GM21825 (cell line): ENCODE results near the gene TTF2.
"Not testable (repeated sequence)": the region's sequence is repeated elsewhere in the genome, so short reads cannot be mapped to it uniquely, and the experiment has no call there.

Source experiments
- ATAC-seq: cut with Tn5 transposase; IDR thresholded peaks from one replicate; pipeline ENCODE4 v1.9.1; 2021; ENCODE audit warnings: mild to moderate bottlenecking, moderate library complexity; ENCODE audit not compliant: unreplicated experiment

The TTF2 gene

DNA sequence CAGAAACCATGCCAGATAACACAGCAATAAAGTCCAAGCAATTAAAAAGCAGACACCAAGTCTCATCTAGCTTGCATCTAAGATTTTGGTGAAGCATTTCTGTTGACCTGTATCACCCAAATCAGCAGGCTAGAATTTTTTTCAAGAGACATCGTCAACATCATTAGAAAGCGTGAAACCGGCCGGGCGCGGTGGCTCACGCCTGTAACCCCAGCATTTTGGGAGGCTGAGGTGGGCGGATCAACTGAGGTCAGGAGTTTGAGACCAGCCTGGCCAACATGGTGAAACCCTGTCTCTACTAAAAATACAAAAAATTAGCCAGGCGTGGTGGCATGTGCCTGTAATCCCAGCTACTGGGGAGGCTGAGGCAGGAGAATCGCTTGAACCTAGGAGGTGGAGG is 59.0 kb downstream of the TTF2 start:
- ATAC-seq = not testable (repeated sequence)

GRCh38 chr1:117120774-117121588 is 60.9 kb downstream of the TTF2 start:
- no peak for ATAC-seq

DNA sequence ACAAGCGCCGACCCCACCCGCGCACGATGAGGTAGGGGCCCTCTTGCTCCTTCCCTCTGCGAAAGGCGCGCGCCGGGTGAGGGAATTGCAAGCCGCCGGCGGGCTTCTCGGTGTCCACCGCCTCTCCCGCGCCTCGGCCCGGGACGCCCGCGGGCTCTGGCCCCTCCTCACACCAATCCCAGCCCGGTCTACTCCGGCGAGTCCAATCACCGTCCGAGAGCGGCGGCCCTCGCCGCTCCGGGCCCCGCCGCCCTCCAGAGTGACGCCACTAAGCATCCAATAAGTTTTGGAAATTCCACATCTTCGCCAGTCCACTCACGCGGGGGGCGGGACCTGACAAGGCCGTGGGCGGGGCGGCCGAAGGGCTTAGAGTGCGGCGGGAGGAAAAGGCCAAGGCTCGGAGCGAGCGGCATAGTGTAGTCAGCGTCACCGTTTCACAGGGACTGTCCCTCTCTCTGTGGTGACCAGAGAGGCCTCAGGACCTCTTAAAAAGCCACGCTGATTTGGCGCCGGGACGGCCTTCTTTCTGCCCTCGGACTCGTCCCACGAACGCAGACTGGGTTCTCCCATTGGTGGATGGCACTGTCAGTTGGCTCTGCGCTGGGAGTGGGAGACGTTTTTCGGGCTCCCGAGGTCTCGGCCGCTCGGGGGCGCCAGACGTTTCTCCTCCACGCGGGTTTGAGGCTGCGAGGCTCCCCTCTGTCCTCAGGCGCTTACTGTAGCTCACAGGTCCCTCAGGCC is 61.6 kb downstream of the TTF2 start, which contains the start of gene TRIM45:
Gene TRIM45, minus strand, starts transcription at position 161 of the 741 bp plus-strand sequence. CDS start 548 bp downstream, outside the sequence.
- peak; percentile 93 for ATAC-seq

DNA sequence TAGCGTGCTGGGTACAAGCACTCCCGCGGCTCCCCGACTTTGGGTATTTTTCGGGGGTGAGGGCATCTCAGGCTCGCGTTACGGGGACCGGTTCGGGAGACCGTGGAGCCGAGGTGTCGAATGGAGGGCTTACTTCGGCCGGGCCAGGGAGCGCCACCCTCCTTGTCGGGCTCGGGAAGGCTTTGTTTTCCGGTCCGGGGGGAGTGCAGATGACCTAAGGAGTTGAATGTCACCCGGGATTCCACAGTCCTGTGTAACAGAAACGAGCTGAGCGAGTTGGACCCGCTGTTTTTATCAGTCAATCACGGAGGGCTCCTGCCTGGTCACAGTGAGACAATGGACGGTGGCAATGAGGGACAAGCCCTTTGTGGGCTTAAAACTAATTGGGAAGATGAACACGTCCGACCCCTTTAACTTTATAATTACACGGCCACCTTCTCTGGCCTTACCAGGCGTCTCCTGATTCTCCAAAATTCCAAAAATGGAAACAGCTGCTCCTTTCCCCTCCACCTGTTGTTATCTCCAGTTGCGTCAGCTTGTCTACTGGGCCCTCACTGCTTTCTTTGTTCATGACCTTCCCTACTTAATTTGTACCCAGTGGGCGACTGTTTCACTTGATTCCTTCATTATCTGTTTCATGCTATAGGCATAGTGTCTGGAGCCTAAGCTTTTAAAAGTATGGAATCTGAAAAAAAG is 62.4 kb downstream of the TTF2 start:
- no peak for ATAC-seq

DNA sequence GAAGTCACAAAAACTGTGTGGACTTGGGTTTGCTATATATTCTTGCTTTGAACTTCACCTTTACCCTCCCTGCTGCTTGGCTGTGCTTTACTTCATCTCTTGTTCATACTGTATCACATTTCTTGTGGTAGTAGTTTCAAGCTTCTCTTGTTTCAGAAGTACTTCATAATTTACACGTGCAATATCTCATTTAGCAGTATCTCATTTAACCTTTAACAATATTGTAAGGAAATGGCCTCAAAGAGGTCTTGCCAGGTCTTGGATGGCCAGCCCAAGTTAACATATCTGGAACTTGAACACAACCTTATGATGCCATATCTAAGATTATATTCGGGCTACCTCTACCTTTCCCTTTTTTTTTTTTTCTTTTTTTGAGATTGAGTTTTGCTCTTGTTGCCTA is 63.1 kb downstream of the TTF2 start:
- no peak for ATAC-seq

DNA sequence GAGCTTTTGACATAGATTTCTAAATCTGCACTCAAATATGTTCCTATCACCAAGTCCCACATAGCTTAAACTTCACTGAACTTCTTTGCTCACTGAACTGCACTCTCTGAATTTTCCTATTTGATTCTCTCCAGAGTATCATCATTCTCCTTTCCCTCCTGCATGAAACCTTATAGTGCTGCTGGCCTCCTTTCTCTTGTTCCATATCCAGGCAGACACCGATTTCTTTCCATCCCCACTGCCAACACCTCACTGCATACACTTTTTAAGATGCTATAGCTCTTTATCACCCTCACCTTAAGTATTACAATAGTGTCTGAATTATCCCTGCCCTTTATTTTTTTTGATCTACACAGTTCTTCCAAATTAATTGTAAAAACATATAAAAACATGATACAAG is 64.5 kb downstream of the TTF2 start:
- ATAC-seq = no peak

DNA sequence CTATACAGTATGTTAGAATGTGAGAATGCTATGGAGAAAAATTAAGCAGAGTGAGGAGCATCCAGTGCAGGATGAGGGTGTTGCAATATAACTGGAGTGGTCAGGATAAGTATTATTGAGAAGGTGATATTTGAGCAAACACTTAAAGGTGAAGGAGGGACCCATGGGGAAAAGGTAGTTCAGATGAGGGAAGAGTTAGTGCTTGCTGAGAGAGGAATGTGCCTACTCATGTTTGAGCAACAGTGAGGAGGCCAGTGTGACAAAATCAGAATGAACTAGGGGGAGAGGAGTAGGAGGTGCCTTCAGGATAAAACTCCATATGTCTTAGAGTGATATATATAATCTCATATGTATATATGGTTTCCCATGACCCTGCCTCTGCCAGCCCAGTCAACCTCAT is 67.7 kb downstream of the TTF2 start:
- no peak for ATAC-seq

GRCh38 chr1:117128323-117129079 is 68.4 kb downstream of the TTF2 start:
- no peak for ATAC-seq

- no peak for ATAC-seq
These were observed 70.4 kb downstream of the TTF2 start for GRCh38 chr1:117130526-117130925.

DNA sequence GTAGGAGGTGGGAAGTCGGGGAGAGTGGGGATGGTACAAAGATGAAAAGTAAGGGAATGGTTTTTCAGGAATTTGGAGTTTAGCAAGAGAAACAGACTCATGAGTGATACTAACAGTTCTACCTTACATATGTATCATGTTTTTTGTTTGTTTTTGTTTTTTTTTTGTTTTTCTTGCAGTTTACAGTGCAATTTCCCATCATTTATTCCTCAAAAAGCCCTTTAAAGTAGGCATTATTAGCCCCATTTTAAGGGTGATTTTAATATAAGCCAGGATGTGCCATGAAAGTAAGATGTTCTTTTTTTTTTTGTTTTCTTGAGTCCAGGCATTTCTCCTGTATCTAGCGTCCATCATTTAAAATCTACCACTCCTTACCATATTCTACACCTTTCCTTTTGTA is 75.2 kb downstream of the TTF2 start:
- ATAC-seq = no peak

DNA sequence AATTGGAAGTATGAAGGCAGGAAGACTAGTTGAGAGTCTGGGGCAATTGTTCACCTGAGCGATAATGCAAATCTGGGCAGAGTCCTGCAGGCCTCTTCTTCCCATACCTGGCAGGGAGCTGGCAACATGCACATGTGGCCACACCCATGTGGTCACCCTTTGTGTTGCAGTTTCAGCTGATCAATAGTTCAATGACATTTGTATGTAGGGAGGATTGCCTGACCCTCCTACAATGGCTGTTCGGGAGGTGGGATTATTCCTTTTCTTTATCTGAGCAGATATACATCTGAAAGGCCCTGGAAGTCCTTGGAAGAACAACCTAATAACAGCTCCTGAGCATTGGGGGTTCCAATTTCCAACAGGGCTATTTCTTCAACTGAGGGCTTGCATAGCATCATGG is 76.6 kb downstream of the TTF2 start:
- no peak for ATAC-seq

GRCh38 chr1:117137281-117137855 is 77.2 kb downstream of the TTF2 start:
- ATAC-seq = no peak

- ATAC-seq = no peak
These were observed 78.0 kb downstream of the TTF2 start for GRCh38 chr1:117138106-117138505.

DNA sequence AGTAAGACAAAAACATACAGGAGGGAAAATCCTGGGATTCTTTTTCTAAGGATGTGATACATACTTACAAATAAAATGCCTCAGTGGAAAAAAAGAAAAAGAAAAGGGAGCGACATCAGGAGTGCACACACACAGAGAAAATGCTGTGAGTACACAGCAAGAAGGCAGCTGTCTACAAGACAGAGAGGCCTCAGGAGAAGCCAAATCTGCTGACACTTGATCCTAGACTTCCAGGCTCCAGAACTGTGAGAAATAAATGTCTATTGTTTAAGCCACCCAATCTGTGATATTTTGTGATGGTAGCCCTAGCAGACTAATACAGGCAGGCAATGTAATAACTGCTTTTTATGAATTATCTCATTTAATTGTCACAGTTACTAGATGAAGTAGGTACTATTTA is 78.4 kb downstream of the TTF2 start:
- no peak for ATAC-seq

DNA sequence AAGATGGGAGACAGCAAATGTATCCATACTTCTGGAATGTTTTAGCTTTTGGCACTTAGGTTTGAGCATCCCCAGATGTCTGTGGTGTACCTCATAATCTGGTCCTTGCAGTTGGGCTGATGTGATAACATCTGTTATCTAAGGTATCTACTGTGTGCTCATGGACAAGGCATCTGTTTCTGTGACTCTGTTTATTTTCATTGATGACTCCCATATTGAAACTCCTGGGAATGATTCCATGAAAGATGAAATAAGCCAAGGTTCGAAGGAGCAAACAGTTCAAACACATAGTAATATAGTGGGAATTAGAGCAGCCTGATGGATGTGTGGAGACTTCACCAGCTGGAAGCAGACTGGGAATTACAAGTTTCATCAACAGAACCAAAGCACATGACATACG is 82.1 kb downstream of the TTF2 start:
- ATAC-seq = no peak

GRCh38 chr1:117143172-117143571 is 83.0 kb downstream of the TTF2 start:
- no peak for ATAC-seq

DNA sequence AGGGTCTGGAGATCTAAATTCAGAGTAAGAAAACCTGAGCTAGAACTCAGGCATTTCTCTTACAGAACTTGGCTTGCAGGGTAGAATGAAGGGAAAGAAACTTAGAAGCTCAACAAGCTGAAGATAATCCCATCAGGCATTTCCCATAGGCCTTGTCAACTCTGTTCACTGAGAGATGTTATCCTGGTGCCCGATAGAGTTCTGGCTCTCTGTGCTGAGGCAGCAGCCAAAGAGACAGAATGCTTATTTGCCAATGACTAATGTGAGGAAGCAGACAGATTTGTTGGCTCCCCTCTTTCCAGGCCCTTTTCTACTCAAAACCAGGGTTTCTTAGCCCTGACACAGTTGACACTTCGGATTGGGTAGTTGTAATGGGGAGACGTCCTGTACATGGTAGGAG is 83.7 kb downstream of the TTF2 start:
- ATAC-seq = no peak

DNA sequence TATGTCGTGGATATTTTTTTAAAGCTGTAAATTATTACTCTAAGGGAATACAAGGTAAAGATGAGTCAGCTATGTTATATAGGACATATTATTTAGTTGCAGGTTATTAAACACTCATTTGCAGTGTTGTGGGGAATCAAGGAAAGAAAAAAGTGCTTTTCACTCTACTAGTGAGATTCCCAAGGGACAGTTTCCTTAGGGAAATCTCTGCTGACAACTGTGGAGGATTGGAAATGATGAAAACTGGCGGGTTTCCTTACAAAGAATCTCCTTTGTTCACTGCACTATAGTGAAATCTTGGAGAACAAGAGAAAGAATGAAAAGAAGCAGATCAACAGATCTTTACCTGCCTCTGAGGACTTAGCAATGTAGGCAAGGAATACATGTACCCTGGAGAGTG is 85.9 kb downstream of the TTF2 start:
- ATAC-seq = no peak

GRCh38 chr1:117146575-117147340 is 86.6 kb downstream of the TTF2 start:
- ATAC-seq = no peak

GRCh38 chr1:117147341-117147831 is 87.3 kb downstream of the TTF2 start:
- no peak for ATAC-seq
